ENCODE results near the gene RYK.

- TF ChIP-seq, protein P1, sequence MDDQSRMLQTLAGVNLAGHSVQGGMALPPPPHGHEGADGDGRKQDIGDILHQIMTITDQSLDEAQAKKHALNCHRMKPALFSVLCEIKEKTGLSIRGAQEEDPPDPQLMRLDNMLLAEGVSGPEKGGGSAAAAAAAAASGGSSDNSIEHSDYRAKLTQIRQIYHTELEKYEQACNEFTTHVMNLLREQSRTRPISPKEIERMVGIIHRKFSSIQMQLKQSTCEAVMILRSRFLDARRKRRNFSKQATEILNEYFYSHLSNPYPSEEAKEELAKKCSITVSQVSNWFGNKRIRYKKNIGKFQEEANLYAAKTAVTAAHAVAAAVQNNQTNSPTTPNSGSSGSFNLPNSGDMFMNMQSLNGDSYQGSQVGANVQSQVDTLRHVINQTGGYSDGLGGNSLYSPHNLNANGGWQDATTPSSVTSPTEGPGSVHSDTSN (CRISPR knock-in tag; IDR thresholded peaks at IDR 0.05) = no peak
- TF ChIP-seq, protein P2, sequence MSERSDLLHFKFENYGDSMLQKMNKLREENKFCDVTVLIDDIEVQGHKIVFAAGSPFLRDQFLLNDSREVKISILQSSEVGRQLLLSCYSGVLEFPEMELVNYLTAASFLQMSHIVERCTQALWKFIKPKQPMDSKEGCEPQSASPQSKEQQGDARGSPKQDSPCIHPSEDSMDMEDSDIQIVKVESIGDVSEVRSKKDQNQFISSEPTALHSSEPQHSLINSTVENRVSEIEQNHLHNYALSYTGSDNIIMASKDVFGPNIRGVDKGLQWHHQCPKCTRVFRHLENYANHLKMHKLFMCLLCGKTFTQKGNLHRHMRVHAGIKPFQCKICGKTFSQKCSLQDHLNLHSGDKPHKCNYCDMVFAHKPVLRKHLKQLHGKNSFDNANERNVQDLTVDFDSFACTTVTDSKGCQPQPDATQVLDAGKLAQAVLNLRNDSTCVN (tag by site-specific recombination; optimal IDR thresholded peaks at IDR 0.05) = no peak
- TF ChIP-seq ZNF146 (tag by site-specific recombination; IDR thresholded peaks at IDR 0.05) = no peak
- no peak for TF ChIP-seq ZSCAN18 (tag by site-specific recombination; IDR thresholded peaks at IDR 0.05)
- TF ChIP-seq REST (tag by site-specific recombination; IDR thresholded peaks at IDR 0.05) = no peak
- TF ChIP-seq ZNF239 (tag by site-specific recombination; IDR thresholded peaks at IDR 0.05) = no peak
- TF ChIP-seq ZNF843 (tag by site-specific recombination; IDR thresholded peaks at IDR 0.05) = no peak
- TF ChIP-seq CTCF (tag by site-specific recombination; IDR thresholded peaks at IDR 0.05) = no peak
- TF ChIP-seq ZBTB20 (tag by site-specific recombination; IDR thresholded peaks at IDR 0.05) = no peak
- TF ChIP-seq ZNF174 (tag by site-specific recombination; IDR thresholded peaks at IDR 0.05) = no peak
These were observed 114.1 kb downstream of the RYK start for GRCh38 chr3:134136604-134137003.

Measured in HEK293 (cell line).